NCI-H510A (cell line): ENCODE measurements around the gene HOXB8.
A peak's percentile ranks its signal among the peaks of the same experiment; 100 is the strongest.

ENCODE experiments used
- DNase-seq: peaks from one replicate; lab custom pipeline; 2025; lab: John Stamatoyannopoulos, UW

The HOXB8 gene

DNA sequence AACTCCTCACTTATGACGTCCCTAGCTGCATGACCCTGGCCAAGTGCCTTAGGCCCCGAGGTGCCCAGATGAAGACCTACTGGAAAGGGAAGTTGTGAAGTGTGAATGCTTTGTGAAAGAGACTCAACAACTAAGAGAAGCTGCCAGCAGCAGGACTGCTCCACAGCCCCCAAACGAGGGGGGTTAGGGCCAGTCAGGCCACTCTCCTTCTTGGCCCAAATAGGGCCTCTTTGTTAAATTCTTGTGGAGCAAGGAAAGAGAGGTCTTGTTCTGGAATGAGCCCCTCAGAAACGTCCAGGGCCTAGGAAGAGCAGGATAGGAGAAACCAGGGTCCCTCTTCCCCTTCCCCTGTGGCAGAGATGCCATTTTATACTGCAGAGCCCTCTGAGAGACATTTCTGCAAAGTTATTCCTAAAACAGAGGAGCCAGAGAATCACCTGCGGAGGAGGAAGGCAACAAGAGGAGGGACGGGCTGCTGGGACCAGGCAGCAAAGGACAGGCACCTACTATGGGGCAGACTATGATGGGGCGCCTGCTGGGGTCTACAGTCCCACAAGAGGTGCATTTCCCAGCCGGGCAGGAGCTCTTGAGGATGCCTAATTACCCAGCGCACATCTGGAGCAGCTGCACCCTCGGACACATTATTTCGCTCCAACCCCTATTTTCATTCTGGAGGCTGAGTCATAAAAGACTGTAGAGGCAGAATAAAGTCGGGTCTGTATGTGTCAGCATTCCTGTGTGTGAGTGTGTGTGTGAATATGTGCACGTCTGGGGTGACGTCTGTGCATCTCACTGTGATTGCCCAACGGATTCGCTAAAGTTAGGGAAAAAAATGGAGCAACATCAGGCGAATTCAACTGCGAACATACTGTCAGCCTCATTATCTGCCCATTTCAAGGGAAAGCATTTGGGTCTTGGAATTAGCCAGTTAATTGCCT lies 22.5 kb upstream of the HOXB8 start:
- DNase-seq = no peak

GRCh38 chr17:48636177-48637018 lies 21.3 kb upstream of the HOXB8 start:
- peak; percentile 25 for DNase-seq

GRCh38 chr17:48634493-48635208 lies 19.6 kb upstream of the HOXB8 start:
- no peak for DNase-seq

GRCh38 chr17:48633266-48633677 lies 18.2 kb upstream of the HOXB8 start:
- no peak for DNase-seq

DNA sequence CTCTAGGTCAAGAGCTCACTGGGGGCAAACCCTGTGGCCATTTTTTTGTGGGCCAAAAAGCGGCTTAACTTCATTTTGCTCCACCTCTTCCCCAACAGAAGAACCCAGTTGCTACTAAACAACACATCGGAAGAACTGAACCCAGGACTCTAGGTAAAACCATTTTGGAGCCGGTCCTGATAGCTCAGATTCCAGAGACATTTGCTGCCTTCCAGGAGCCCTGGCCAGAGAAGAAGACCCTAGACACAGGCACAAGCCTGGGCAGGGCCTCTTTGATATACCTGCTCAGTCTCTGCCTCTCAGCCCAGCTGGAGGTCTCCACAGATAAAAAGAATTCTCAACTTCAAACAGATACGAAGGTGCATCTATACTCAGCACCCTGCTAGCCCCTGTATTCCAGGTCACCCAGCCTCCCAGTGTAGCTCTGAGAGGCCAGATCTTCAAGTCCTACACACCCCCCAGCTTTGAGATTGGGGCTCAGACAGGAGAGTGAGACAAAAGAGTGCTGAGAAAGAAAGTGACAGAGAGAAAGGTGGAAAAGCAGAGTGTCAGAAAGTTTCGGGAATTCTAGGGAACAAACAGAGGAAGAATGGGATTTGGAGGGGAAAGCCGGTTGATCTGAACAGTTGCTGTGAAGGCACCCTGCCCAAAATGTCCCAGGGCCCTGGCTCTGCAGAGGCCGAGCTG lies 17.6 kb upstream of the HOXB8 start:
- DNase-seq = no peak

GRCh38 chr17:48631693-48632578 lies 16.8 kb upstream of the HOXB8 start:
- no peak for DNase-seq

DNA sequence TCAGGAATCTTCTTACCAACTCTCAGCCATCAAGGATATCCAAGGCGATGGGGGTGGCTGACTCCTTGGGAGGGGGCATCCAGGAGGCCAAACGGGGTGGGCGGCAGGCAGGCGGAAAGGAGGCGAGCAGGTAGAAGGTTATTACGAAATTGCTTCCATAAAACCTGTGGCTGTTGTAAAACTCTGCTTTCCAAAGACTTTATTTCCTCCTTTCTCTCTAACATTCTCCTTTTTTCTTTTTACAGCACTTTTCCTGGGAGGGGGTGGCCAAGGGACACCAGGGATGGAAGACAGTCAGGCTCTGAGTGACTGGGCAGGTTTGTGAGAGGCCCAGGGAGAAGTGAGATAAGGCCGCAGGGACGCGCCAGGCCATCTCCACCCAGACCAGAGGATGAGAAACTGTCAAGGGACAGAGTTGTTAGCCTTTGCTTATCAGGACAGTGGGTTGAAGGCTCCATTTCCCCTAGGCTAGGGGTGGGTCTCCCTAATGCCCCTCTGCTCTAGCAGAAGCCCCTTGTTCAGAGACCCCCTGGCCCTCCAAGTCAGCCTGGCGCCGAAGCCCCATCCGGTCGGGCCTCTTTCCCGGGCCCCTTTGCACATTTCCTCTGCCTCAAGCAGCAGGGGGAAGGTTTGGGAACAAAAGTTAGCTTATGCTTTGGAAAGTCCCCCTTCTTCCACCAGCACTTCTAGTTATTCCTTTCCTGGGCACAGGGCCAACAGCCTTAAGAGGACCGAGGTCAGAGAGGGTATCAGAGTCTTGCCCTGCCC lies 16.0 kb upstream of the HOXB8 start:
- DNase-seq = no peak

DNA sequence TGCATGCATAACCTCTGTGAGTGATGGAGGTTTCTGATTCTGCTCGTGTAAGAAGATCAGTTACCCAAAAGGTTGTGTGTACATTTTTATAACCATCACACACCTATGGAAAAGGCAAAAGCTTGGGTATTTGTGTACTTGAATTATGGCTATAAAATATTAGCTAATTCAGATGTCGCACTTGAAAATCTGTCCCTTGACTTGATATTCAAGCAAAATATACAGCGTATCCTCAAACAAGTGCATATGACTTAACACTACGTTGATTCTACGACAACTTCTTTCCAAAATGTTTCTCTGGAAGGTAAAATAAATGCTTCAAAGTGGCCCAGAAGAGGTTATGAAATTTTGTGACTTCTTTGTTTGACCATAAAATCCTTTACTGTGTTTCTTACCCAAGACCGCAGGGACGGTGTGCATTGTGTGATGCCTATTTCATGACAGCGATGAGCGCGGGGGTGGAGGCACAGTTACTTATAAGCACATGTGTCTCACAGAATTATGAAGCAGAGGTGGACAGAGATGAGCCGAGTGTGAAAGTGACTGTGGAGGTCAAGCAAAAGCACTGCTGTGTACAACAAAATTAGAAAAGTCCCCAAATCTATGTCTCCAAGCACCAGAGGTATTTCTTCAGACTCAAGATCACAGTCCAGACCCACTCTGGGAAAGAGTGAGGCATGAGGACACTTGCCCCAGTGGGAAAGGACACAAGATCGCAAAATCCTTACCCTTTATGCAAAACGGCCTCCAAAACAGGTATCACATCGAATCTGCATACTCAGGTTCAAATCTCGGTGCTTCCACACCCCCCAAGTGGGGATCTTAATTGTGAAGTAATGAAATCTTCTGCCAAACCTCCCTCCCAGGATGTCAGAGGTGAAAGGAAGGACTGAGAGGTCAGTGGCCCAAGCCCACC lies 15.2 kb upstream of the HOXB8 start:
- no peak for DNase-seq

DNA sequence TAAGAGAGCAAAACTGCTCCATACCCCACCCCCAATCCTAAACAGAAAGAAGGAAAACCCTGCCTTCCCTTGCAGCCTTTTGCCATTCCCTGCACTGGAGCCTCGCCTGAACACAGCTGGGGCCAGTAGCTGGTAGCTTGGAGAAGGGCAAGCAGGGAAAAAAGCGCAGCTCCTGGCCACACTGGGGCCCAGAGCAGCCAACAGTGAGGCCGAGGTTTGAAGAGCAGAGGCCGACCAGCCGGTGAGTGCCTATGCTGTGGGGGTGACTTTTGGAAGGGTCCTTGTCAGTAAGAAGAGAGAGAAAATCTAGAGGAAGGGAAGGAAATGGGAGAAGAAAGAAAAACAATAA lies 14.3 kb upstream of the HOXB8 start:
- no peak for DNase-seq

DNA sequence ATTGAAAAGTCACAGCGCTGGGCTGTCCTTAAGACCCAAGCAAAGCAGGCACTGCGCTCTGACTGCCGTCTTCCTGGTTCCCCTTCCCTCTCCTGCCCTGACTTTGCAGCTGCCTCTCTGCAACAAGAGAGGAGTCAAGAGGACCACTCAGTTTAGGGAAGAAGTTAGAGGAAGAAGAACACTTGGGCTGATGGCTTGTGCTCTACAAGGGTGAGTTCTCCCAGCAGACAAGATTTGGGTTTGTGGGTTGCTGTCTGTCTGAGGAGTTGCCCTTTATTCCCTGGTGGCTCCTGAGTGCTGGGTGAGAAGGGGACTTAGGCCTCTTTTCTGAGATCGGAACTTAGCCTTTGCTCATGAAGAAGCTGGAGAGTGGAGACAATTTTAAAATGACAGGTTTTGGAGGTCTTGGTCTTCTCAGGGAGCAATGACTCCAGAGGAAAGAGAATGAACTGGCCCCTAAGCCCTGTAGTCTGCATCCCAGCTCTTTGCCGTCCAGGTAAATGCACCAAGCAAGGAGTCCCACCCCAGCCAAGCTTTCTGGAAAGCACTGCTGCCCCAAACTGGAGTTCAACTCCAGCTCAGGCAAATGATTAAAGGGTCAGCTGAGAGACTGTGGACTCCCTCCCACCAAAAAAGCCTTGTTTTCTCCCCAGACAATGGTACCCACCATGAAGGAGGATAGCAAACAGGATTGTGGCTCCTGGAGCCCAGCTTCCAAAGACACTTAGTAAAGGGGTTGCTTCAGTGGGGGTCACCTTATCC lies 13.7 kb upstream of the HOXB8 start:
- DNase-seq = no peak

DNA sequence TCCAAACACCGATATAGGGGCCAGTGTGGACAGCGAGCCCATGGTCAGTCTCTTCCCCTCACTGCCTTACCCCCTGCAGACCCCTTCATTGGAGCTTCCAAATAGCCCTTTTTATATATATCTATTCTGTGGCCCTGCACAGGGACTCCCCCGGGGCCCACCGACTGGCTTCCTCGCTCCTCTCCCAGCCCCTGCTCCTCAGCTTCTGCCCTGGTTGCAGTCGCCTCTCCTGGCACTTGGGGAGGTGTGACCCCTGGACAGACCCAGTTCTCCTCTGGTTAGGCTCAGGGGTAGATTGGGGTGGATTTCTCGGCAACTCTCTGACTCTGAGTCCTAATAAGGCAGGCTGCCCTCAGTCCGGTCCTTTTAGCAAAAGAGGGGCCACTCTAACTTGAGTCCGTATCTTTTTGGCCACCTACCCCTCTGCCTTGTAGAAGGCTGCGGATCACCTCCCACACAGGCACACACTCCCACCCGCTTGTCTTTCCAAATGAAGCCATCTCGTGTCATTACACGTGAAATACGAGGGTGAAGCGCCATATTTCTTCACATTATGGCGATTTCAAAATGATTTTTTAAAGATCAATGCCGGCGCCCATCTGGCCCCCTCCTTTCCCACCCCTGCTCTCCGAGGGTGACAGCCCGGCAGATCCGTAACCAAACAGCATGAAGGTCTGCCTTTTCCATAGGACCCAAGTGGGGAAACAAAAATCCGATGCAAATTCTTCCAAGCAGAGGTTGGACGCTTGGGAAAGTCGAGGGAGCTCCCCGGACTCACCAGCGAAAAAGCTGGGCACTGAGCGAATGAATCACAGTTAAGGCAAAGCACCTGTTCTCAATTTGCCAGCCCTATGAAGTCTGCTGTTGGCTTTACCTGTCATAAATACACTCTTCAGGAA lies 12.8 kb upstream of the HOXB8 start:
- DNase-seq = no peak

GRCh38 chr17:48627118-48627597 lies 12.1 kb upstream of the HOXB8 start:
- no peak for DNase-seq

DNA sequence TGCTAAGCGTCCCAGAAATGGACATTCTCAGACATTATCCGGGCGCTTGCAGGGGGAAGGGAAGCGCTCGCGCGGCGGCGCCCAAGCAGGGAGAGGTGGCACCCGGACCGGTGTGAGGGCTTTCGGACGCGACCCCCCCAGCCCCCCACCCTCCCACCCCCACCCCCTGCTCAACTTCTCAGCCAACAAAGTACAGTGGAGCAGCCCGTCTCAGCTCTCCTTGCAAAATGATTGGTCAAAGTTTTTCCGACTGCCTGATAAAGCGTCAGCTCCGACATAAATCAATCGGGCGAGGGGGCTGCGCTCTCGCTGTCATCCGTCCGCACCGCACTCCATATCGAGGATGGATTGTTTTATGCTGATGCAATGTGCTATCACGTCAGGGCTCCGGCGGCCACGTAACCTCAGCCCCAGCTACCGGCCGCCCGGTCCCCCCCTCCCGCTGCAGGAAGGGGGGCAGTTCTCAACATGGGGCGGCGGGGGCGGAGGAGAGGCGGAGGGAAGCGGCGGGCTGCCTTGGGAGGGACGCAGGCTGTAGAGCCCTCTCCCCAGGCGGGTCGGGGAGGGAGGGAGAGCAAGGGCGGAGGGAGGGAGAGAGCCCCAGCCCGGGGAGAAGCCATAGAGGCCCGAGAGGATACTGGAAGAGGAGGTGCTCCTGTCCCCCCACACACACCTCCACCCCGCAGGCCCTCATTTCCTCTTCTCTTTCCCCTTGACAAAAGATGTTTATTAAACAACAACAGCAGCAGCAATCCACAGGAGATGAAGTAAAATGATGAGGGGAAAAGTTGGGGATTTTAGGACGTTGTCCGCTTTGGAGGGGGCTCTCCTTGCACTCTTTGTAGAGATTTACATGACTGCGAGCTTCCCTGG lies 11.4 kb upstream of the HOXB8 start, which contains the start of gene HOXB9:
Gene HOXB9 (minus strand): TSS at position 114 of the 873 bp plus-strand sequence. CDS start 89 bp downstream, at position 25.
- peak; percentile 84 for DNase-seq

DNA sequence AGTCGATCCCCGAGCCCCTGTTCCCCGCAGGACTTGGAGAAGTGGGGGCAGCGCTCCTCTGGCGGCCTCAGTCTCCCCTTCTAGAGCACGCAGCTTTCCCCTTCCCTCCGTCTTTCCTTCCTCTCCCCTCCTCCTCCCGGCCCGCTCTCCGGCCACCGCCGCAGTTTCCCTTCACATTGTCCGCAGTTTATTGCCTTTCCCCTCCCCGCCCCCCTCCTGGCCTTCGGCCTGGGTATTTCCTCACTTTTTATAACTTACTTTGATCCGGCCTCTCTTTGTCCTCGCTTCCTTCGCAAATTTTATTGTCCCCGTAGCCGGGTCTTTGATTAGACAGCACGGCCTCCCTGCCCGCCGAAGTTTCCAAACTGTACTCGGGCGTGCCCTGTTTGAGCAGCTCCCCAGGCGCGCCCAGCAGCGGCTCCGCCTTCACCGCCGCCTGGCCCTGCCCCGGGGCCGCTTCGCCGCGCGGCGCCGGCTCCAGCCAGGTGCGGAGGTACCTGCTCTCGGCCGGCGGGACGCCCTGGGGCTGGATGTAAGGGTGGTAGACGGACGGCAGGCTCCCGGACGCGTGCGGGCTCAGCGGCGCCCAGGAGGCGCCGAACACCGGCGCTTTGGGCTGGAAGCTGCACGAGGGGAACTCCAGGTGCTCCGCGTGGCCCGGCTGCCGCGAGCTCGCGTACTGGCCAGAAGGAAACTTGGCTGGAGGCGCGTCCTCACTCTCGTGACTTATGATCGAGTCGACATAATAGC lies 10.6 kb upstream of the HOXB8 start:
- DNase-seq = peak; percentile 58
